B cell (primary cell): ENCODE results near the gene AANAT. TPM values are rescaled to one million over a fixed set of nuclear protein-coding genes. Genes with fewer than 3 reads are reported as not detected.
A peak's percentile ranks its signal among the peaks of the same experiment; 100 is the strongest.

Experiments used
- ATAC-seq: fragments of 200-7000 bp; cut with Tn5 transposase; one replicate; pipeline ENCODE4 v1.10.0; 2021; ENCODE audit warnings: low read depth, mild to moderate bottlenecking, moderate number of reproducible peaks, moderate library complexity
- CTCF ChIA-PET: fragments of 350-600 bp; sonication (Branson Sonifier 250); formaldehyde crosslinking; loops from one replicate; lab custom pipeline; 2021; ENCODE audit warnings: antibody characterized with exemption, inconsistent platforms; lab: Charles Lee
- POLR2A ChIA-PET: fragments of 350-600 bp; sonication (Branson Sonifier 250); formaldehyde crosslinking; loops from one replicate; lab custom pipeline; 2021; ENCODE audit warnings: antibody characterized with exemption; lab: Charles Lee
- DNase-seq: peaks from one replicate; pipeline ENCODE4 v3.0.0; 2013
- H2AFZ ChIP-seq: 2 replicates; pipeline ENCODE4 v1.6.1; 2012; ENCODE audit warnings: mild to moderate bottlenecking, low read depth, low read length; ENCODE audit not compliant: insufficient read depth, poor library complexity, severe bottlenecking
- H3K27ac ChIP-seq, 2 donors: 1 replicate in 1 of 2; 2 replicates in 1 of 2; pipeline ENCODE4 v1.5.1; 2012 to 2013; ENCODE audit warnings: low read length in 2 of 2, mild to moderate bottlenecking in 2 of 2, moderate library complexity in 1 of 2
- H3K27me3 ChIP-seq, 4 experiments: fragments of 200-600 bp in 1 of 4; sonication (generic) in 1 of 4; replicated peaks in 1 of 4; 1 replicate in 2 of 4; 2 replicates in 2 of 4; pipeline versions ENCODE4 v1.6.1 to v1.7.0; 2013 to 2016; ENCODE audit warnings: low read length in 3 of 4, mild to moderate bottlenecking in 2 of 4, mixed read lengths in 1 of 4, moderate library complexity in 1 of 4; ENCODE audit not compliant: insufficient read depth in 4 of 4, control insufficient read depth in 3 of 4; ENCODE audit errors: control extremely low read depth in 1 of 4
- H3K36me3 ChIP-seq, 2 experiments: replicated peaks in 1 of 2; 1 replicate in 1 of 2; 2 replicates in 1 of 2; pipeline versions ENCODE4 v1.6.1 to v1.7.1; 2013; ENCODE audit warnings: low read length in 1 of 2; ENCODE audit not compliant: insufficient read depth in 2 of 2, control insufficient read depth in 1 of 2; ENCODE audit errors: control extremely low read depth in 1 of 2, extremely low read depth in 1 of 2
- H3K4me1 ChIP-seq, 2 donors: fragments of 200-600 bp in 1 of 2; sonication (generic) in 1 of 2; 1 replicate in 1 of 2; 2 replicates in 1 of 2; pipeline versions ENCODE4 v1.5.1 to v1.6.1; 2013 to 2017; ENCODE audit warnings: low read length in 2 of 2; ENCODE audit not compliant: control insufficient read depth in 2 of 2, insufficient read depth in 2 of 2
- H3K4me2 ChIP-seq: replicated peaks from 2 replicates; pipeline ENCODE3; 2012; ENCODE audit warnings: mild to moderate bottlenecking, low read depth, low read length; ENCODE audit not compliant: poor library complexity, severe bottlenecking
- H3K4me3 ChIP-seq, 5 experiments: fragments of 200-600 bp in 1 of 5; sonication (generic) in 1 of 5; 1 replicate in 3 of 5; 2 replicates in 2 of 5; pipeline versions ENCODE4 v1.5.1 to v1.7.0; 2011 to 2016; ENCODE audit warnings: low read length in 4 of 5, mild to moderate bottlenecking in 4 of 5, low read depth in 2 of 5, control low read depth in 1 of 5, moderate library complexity in 1 of 5; ENCODE audit not compliant: insufficient read depth in 1 of 5; ENCODE audit errors: control extremely low read depth in 1 of 5, extremely low read depth in 1 of 5
- H3K79me2 ChIP-seq: fragments of 200-600 bp; sonication (generic); one replicate; pipeline ENCODE4 v1.6.0; 2016; ENCODE audit warnings: low read length; ENCODE audit not compliant: control insufficient read depth, insufficient read depth
- H3K9ac ChIP-seq: fragments of 200-600 bp; sonication (generic); 2 replicates; pipeline ENCODE4 v1.6.1; 2017; ENCODE audit warnings: mild to moderate bottlenecking, low read length, moderate library complexity
- H3K9me3 ChIP-seq, 3 donors: one replicate each; pipeline versions ENCODE4 v1.6.1 to v1.7.1; 2013; ENCODE audit warnings: low read length in 2 of 3; ENCODE audit not compliant: control insufficient read depth in 2 of 3, insufficient read depth in 1 of 3; ENCODE audit errors: control extremely low read depth in 1 of 3
- H4K20me1 ChIP-seq: 2 replicates; pipeline ENCODE4 v1.6.0; 2012; ENCODE audit warnings: mild to moderate bottlenecking, low read length; ENCODE audit not compliant: insufficient read depth, control insufficient read depth, poor library complexity, severe bottlenecking
- H3K27ac Mint-ChIP-seq: one replicate; pipeline ENCODE4 v1.8.0; 2021; ENCODE audit warnings: mixed read lengths
- H3K27me3 Mint-ChIP-seq: one replicate; pipeline ENCODE4 v1.8.0; 2021; ENCODE audit warnings: mixed read lengths
- H3K4me1 Mint-ChIP-seq: one replicate; pipeline ENCODE4 v1.8.0; 2021; ENCODE audit warnings: mixed read lengths
- H3K4me3 Mint-ChIP-seq: one replicate; pipeline ENCODE4 v1.8.0; 2021; ENCODE audit warnings: mixed read lengths
- H3K9me3 Mint-ChIP-seq: one replicate; pipeline ENCODE4 v1.8.0; 2022; ENCODE audit warnings: mixed read lengths; ENCODE audit not compliant: insufficient read depth
- CTCF ChIP-seq: fragments of 200-600 bp; IDR thresholded peaks from one replicate; pipeline ENCODE4 v1.8.0; 2022; ENCODE audit warnings: antibody characterized with exemption, mild to moderate bottlenecking
- EZH2 ChIP-seq: IDR thresholded peaks from 2 replicates; pipeline ENCODE4 v1.6.1; 2012; ENCODE audit warnings: borderline replicate concordance, low read depth, mild to moderate bottlenecking, moderate library complexity, low read length; ENCODE audit not compliant: insufficient read depth, poor library complexity, severe bottlenecking
- WGBS: methylation state at CpG from one replicate; pipeline ENCODE4 v1.1.5; 2013; ENCODE audit warnings: missing lambda C conversion rate; ENCODE audit not compliant: insufficient coverage; 5-methylcytosine and 5-hydroxymethylcytosine counted together
- intact Hi-C: fragments of 100-400 bp; cut with micrococcal nuclease; formaldehyde crosslinking; loops from one replicate; pipeline ENCODE4 v1.10.0; 2022
- polyA plus RNA-seq: library from polyadenylated mRNA; depleted of rRNA; stranded (reverse); fragments of >200 nt; gene quantifications from 2 replicates; pipeline ENCODE4 v1.2.3, GENCODE V29; 2012
- total RNA-seq, 2 donors: library from RNA; stranded (reverse); fragments of 120-200 nt in 1 of 2; gene quantifications; 1 replicate in 1 of 2; 2 replicates in 1 of 2; pipeline versions ENCODE4 v1.2.3 to v1.2.4, GENCODE V29; 2013 to 2022

AANAT gene
- total and polyA plus RNA-seq, 2 donors (not counting 1 experiment from before 2014, with no cell fraction given), result 0.42 to 0.94 TPM

- no peak for ATAC-seq
- Histone ChIP-seq H3K4me2 (peak overlapping the region; percentile 82), H3K27me3 (no peaks in the 10 kb centered on the region), H2AFZ (no peak overlapping the region), H3K79me2 (peaks cover 78% of the 10 kb centered on the region), H4K20me1 (peaks cover 35% of the 10 kb centered on the region), H3K9me3 (no peaks in the 10 kb centered on the region), H3K4me1 (peaks cover 41 to 68% of the 10 kb centered on the region in 2 donors), H3K36me3 (peaks cover 0 to 39% of the 10 kb centered on the region in 2 experiments), H3K4me3 (peak overlapping the region; percentile 46 to 97 (median 95)), H3K27ac (peak overlapping the region; percentile 78 to 94), H3K9ac (peak overlapping the region; percentile 86)
- no peaks in the 10 kb centered on the region for H3K9me3 Mint-ChIP-seq
- peak overlapping the region; percentile 94 for H3K27ac Mint-ChIP-seq
- ChIA-PET CTCF (interaction anchor here (0.8 to 20.8 kb wide), 7 partner anchors 8 to 197 kb away, joined by 3 to 442 read pairs (median 13); partner anchors contain the start of gene AANAT), POLR2A (interaction anchor here (0.5 to 22.8 kb wide), 8 partner anchors 18 to 1093 kb away, joined by 3 to 478 read pairs (median 4); partner anchors contain the start of genes AANAT and PRPSAP1)
- H3K27me3 Mint-ChIP-seq, result no peaks in the 10 kb centered on the region
- 19% methylated on average over 16 of the region's 17 CpGs for WGBS
- peak; percentile 49 for DNase-seq
- intact Hi-C loops, result no loop called here
- peaks cover 63% of the 10 kb centered on the region for H3K4me1 Mint-ChIP-seq
- TF ChIP-seq EZH2, result no peak
- no peak for TF ChIP-seq CTCF
- H3K4me3 Mint-ChIP-seq, result peak overlapping the region; percentile 97
Observed at GRCh38 chr17:76500074-76500746, 32.8 kb downstream of the AANAT start.

GRCh38 chr17:76500747-76501017, 33.3 kb downstream of the AANAT start:
- Histone ChIP-seq H3K9me3 (no peaks in the 10 kb centered on the region), H3K79me2 (peaks cover 78% of the 10 kb centered on the region), H3K27ac (peak overlapping the region; percentile 78 to 94), H2AFZ (no peak overlapping the region), H4K20me1 (peaks cover 31% of the 10 kb centered on the region), H3K27me3 (no peaks in the 10 kb centered on the region), H3K36me3 (peaks cover 0 to 39% of the 10 kb centered on the region in 2 experiments), H3K4me1 (peaks cover 40 to 63% of the 10 kb centered on the region in 2 donors), H3K9ac (peak overlapping the region; percentile 86), H3K4me2 (peak overlapping the region; percentile 82), H3K4me3 (peak overlapping the region; percentile 46 to 97 (median 95))
- peak; percentile 1 for ATAC-seq
- POLR2A ChIA-PET, result interaction anchor here (0.9 to 22.8 kb wide), 3 partner anchors 18 to 35 kb away, joined by 3 to 478 read pairs (median 3); partner anchors contain the start of gene AANAT
- peak; percentile 42 for DNase-seq
- peak overlapping the region; percentile 94 for H3K27ac Mint-ChIP-seq
- no peaks in the 10 kb centered on the region for H3K27me3 Mint-ChIP-seq
- CTCF ChIA-PET, result interaction anchor here (0.9 to 20.8 kb wide), 6 partner anchors 13 to 92 kb away, joined by 3 to 442 read pairs (median 9); partner anchors contain the start of gene AANAT
- peak overlapping the region; percentile 97 for H3K4me3 Mint-ChIP-seq
- TF ChIP-seq EZH2 (no peak), CTCF (no peak)
- WGBS, result 2% methylated on average over 9 of the region's 10 CpGs
- H3K4me1 Mint-ChIP-seq, result peaks cover 58% of the 10 kb centered on the region
- no peaks in the 10 kb centered on the region for H3K9me3 Mint-ChIP-seq
- intact Hi-C loops, result loop anchor here (1.0 kb wide), 4 partner anchors 7 to 146 kb away; partner anchors contain the start of gene UBE2O
